Measurements from ENCODE around the gene STOML3. TPM values are rescaled to one million over a fixed set of nuclear protein-coding genes. Genes with fewer than 3 reads are reported as not detected.
"Not testable (repeated sequence)": the region's sequence is repeated elsewhere in the genome, so short reads cannot be mapped to it uniquely, and the experiment has no call there.

The STOML3 gene
- total RNA-seq, 4 donors from 2014 or later: not detected

DNA sequence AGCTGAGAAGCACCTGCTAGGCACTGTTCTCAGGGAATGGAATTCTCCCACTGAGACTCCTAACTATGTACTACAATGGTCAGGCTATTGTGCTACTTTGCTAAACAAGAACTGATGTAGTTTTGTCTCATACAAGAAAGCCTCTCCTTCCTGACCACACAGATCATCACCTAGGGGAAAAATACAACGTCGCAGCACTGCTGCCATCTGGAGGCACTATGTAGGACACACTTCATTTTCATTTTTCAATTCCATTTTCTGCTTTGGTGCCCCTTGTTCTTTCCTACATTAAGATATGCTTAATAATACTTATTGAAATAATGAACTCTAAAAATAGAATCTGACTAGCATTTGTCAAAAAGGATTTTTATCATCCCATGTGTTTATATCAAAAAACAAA is 26.2 kb upstream of the STOML3 start:
- no peaks in the 10 kb centered on the region for H3K9me3 ChIP-seq
- no peaks in the 10 kb centered on the region for H3K27me3 ChIP-seq
- H3K4me1 ChIP-seq: peaks cover 0 to 3% (median 0%) of the 10 kb centered on the region in 4 donors
- no peak overlapping the region for H3K27ac ChIP-seq
- WGBS, 2 donors: 14 to 20% methylated on average over 2 of the region's 2 CpGs
- H3K4me3 ChIP-seq: no peak overlapping the region
- no peak for TF ChIP-seq EP300 (IDR thresholded peaks at IDR 0.05)
- TF ChIP-seq, protein P1, sequence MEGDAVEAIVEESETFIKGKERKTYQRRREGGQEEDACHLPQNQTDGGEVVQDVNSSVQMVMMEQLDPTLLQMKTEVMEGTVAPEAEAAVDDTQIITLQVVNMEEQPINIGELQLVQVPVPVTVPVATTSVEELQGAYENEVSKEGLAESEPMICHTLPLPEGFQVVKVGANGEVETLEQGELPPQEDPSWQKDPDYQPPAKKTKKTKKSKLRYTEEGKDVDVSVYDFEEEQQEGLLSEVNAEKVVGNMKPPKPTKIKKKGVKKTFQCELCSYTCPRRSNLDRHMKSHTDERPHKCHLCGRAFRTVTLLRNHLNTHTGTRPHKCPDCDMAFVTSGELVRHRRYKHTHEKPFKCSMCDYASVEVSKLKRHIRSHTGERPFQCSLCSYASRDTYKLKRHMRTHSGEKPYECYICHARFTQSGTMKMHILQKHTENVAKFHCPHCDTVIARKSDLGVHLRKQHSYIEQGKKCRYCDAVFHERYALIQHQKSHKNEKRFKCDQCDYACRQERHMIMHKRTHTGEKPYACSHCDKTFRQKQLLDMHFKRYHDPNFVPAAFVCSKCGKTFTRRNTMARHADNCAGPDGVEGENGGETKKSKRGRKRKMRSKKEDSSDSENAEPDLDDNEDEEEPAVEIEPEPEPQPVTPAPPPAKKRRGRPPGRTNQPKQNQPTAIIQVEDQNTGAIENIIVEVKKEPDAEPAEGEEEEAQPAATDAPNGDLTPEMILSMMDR (IDR thresholded peaks at IDR 0.05): peak in 3 of 5 experiments; percentile 29 to 37 (median 33)
- peaks cover 0 to 81% (median 0%) of the 10 kb centered on the region in 3 donors for H3K36me3 ChIP-seq
- no peak for DNase-seq (ENCODE audit: low spot score in 2 of 2)

DNA sequence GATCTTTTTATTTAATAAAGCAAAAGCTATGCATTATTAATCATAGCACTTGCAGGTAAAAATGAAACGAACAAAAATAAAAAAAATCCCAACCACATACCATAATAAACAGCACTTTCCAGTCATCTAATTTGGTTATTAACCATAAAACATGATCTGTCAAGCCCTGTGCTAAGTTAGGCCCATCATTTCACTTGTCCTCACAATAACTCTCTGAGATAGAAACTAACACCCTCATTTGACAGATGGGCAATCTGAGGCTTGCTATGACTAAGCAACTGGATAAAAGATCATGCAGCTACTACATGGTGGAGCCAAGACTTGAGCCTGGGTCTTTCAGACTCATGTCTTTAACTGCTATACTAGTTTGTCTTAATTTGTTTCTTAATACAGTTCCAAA is 25.5 kb upstream of the STOML3 start:
- no peak for TF ChIP-seq POLR2A (IDR thresholded peaks at IDR 0.05)
- no peak for TF ChIP-seq EP300 (IDR thresholded peaks at IDR 0.05)
- TF ChIP-seq, protein P1 (IDR thresholded peaks at IDR 0.05): no peak
- Histone ChIP-seq H3K36me3 (peaks cover 0 to 81% (median 0%) of the 10 kb centered on the region in 3 donors), H3K4me3 (no peak overlapping the region), H3K4me1 (peaks cover 0 to 3% (median 0%) of the 10 kb centered on the region in 4 donors), H3K27ac (no peak overlapping the region), H3K27me3 (no peaks in the 10 kb centered on the region), H3K9me3 (no peaks in the 10 kb centered on the region)
- no peak for DNase-seq (ENCODE audit: low spot score in 2 of 2)
- WGBS, 2 donors: 78 to 84% methylated on average over 1 of the region's 1 CpG

DNA sequence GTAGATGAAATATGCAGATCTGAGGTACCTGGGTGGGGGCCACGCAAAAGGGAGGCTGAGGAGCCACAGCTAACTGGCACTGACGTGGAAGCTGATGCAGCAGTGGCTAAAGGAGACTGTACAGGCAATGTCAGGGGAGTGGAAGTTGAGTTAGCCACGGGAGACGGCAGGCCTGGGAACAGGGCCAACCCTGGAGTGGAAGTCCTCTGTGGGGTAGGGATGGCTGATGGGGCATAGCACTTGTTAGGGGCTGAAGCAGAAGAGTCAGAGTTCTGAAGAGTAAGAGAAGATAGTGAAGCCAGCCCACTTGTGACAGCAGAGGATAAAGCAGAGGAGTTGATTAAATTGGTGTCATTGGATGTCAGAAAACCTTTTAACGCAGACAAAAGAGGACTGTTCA is 22.8 kb upstream of the STOML3 start:
- Histone ChIP-seq H3K4me1 (peaks cover 0 to 3% (median 0%) of the 10 kb centered on the region in 4 donors), H3K27ac (no peak overlapping the region), H3K36me3 (peaks cover 0 to 84% (median 0%) of the 10 kb centered on the region in 3 donors), H3K27me3 (no peaks in the 10 kb centered on the region), H3K4me3 (no peak overlapping the region), H3K9me3 (no peaks in the 10 kb centered on the region)
- no peak for DNase-seq (ENCODE audit: low spot score in 2 of 2)
- TF ChIP-seq, protein P1 (IDR thresholded peaks at IDR 0.05): no peak
- no peak for TF ChIP-seq POLR2A (IDR thresholded peaks at IDR 0.05)
- 74 to 84% methylated on average over 5 of the region's 5 CpGs for WGBS, 2 donors

DNA sequence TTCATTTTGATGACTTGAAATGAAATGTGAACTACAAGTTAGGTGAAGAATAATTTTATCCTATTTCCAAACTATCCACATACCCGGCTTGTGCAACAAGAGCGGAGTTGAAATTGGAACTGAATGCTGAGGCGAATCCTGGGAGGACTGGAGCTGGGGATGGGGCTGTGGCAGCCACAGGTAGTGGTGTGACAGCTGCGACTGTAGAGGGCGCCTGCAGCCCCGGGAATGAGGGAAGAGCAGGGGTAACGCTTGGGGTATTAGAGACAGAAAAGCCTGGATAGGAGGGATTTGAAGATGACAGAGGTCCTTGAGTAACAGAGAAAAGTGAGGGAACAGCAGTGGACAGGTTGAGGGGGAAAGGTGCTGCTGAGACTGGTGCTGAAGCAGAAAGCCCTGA is 22.0 kb upstream of the STOML3 start:
- TF ChIP-seq, protein P1 (IDR thresholded peaks at IDR 0.05): no peak
- TF ChIP-seq EP300 (IDR thresholded peaks at IDR 0.05): no peak
- no peak for TF ChIP-seq POLR2A (IDR thresholded peaks at IDR 0.05)
- 72 to 78% methylated on average over 7 of the region's 7 CpGs for WGBS, 2 donors

DNA sequence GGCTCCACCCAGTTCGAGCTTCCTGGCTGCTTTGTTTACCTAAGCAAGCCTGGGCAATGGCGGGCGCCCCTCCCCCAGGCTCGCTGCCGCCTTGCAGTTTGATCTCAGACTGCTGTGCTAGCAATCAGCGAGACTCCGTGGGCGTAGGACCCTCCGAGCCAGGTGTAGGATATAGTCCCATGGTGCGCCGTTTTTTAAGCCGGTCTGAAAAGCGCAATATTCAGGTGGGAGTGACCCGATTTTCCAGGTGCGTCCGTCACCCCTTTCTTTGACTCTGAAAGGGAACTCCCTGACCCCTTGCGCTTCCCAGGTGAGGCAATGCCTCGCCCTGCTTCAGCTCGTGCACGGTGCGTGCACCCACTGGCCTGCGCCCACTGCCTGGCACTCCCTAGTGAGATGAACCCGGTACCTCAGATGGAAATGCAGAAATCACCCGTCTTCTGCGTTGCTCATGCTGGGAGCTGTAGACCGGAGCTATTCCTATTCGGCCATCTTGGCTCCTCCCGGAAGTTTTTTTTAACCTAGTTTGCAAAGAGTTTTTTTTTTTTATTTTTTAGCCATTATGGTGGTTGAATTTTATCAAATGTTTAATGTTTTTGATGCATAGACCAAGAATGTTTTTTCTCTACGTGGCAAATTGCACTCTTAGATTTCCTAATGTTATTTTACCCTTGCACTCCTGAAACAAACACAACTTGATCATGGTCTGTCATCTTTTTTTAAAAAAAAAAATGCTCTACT is 15.9 kb upstream of the STOML3 start:
- not testable (repeated sequence) for H3K4me3 ChIP-seq; H3K27me3 ChIP-seq; H3K27ac ChIP-seq; DNase-seq (ENCODE audit: low spot score in 2 of 2); H3K4me1 ChIP-seq; H3K9me3 ChIP-seq
- peaks cover 0 to 26% (median 0%) of the 10 kb centered on the region in 3 donors for H3K36me3 ChIP-seq
- WGBS, 2 donors: 80 to 89% methylated on average over 26 to 27 of the region's 29 CpGs

More for the DNA sequence above, 22.0 kb upstream of the STOML3 start:
- H3K27ac ChIP-seq: no peak overlapping the region
- peaks cover 0 to 3% (median 0%) of the 10 kb centered on the region in 4 donors for H3K4me1 ChIP-seq
- H3K4me3 ChIP-seq: no peak overlapping the region
- no peaks in the 10 kb centered on the region for H3K9me3 ChIP-seq
- H3K27me3 ChIP-seq: no peaks in the 10 kb centered on the region
- no peak for DNase-seq (ENCODE audit: low spot score in 2 of 2)
- H3K36me3 ChIP-seq: peaks cover 0 to 85% (median 0%) of the 10 kb centered on the region in 3 donors
